Lower lobe of right lung (tissue), 2 donors: Measurements from ENCODE around the gene NRXN2. TPM values are rescaled to one million over a fixed set of nuclear protein-coding genes. Genes with fewer than 3 reads are reported as not detected.

Source experiments
- ATAC-seq, 2 donors: fragments of 200-7000 bp; cut with Tn5 transposase; one replicate each; pipeline ENCODE4 v1.9.1; 2020 to 2022; ENCODE audit warnings: mild to moderate bottlenecking in 2 of 2, moderate library complexity in 2 of 2
- DNase-seq: peaks from one replicate; pipeline ENCODE4 v3.0.0-alpha.2; 2020
- H3K27ac ChIP-seq: fragments of 200-600 bp; one replicate; pipeline ENCODE4 v1.8.0; 2022
- H3K27me3 ChIP-seq: fragments of 200-600 bp; one replicate; pipeline ENCODE4 v1.8.0; 2022; ENCODE audit warnings: low read depth
- H3K36me3 ChIP-seq: fragments of 200-600 bp; one replicate; pipeline ENCODE4 v1.8.0; 2022; ENCODE audit warnings: mild to moderate bottlenecking
- H3K4me1 ChIP-seq: fragments of 200-600 bp; one replicate; pipeline ENCODE4 v1.8.0; 2022
- H3K4me3 ChIP-seq: fragments of 200-600 bp; one replicate; pipeline ENCODE4 v1.8.0; 2022; ENCODE audit warnings: mild to moderate bottlenecking
- H3K9me3 ChIP-seq: fragments of 200-600 bp; one replicate; pipeline ENCODE4 v1.8.0; 2022
- intact Hi-C: fragments of 100-400 bp; cut with DNase I; formaldehyde crosslinking; loops from one replicate; pipeline ENCODE4 v1.11.0; 2022
- total RNA-seq: library from RNA; stranded (reverse); fragmentation: NEBNext Ultra II Directional; extraction: Animal tissue kit (Norgen Biotek cat#: 25700); gene quantifications from one replicate; pipeline ENCODE4 v1.2.1, GENCODE V29; 2021
- TF ChIP-seq, protein P1 (sequence below): fragments of 200-600 bp; IDR thresholded peaks from one replicate; pipeline ENCODE4 v1.8.0; 2022; ENCODE audit warnings: antibody characterized with exemption, mild to moderate bottlenecking
- donor health status: DM: no; HTN: yes; CAD: no; lungs with severe emphysema.

NRXN2 gene
- total RNA-seq, 1 donor from 2014 or later, result 1.7 TPM

DNA sequence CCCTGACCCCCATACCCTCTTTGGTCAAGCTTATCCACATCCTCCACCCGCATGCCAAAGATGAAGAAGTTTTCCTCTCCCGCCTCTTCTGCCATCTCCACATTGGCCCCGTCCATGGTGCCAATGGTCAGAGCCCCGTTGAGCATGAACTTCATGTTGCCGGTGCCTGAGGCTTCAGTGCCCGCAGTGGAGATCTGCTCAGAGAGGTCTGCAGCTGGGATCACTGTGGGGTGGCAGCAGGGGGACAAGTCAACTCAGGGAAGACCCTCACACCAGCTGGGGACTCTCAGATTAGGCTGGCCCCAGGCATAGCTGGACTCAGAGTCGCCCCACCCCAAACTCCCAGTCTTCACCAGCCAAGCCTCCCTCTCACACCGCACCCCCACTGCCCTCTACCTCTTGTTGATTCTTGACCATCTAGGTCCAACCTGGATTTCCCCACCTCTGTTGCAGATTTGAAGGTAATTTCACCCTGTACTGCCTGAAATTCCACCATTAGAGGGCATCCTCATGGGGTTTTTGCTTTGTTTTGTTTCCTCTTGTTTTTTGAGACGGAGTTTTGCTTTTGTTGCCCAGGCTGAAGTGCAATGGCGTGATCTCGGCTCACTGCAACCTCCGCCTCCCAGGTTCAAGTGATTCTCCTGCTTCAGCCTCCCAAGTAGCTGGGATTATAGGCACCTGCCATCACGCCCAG is 27.5 kb upstream of the NRXN2 start:
- no peaks in the 10 kb centered on the region for H3K9me3 ChIP-seq
- ATAC-seq, result no peak
- DNase-seq, result no peak
- H3K27ac ChIP-seq, result no peak overlapping the region
- no peak overlapping the region for H3K4me3 ChIP-seq
- H3K27me3 ChIP-seq, result no peaks in the 10 kb centered on the region
- intact Hi-C loops, result no loop called here
- TF ChIP-seq, protein P1, sequence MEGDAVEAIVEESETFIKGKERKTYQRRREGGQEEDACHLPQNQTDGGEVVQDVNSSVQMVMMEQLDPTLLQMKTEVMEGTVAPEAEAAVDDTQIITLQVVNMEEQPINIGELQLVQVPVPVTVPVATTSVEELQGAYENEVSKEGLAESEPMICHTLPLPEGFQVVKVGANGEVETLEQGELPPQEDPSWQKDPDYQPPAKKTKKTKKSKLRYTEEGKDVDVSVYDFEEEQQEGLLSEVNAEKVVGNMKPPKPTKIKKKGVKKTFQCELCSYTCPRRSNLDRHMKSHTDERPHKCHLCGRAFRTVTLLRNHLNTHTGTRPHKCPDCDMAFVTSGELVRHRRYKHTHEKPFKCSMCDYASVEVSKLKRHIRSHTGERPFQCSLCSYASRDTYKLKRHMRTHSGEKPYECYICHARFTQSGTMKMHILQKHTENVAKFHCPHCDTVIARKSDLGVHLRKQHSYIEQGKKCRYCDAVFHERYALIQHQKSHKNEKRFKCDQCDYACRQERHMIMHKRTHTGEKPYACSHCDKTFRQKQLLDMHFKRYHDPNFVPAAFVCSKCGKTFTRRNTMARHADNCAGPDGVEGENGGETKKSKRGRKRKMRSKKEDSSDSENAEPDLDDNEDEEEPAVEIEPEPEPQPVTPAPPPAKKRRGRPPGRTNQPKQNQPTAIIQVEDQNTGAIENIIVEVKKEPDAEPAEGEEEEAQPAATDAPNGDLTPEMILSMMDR, result no peak
- no peaks in the 10 kb centered on the region for H3K36me3 ChIP-seq
- peaks cover 5% of the 10 kb centered on the region for H3K4me1 ChIP-seq

DNA sequence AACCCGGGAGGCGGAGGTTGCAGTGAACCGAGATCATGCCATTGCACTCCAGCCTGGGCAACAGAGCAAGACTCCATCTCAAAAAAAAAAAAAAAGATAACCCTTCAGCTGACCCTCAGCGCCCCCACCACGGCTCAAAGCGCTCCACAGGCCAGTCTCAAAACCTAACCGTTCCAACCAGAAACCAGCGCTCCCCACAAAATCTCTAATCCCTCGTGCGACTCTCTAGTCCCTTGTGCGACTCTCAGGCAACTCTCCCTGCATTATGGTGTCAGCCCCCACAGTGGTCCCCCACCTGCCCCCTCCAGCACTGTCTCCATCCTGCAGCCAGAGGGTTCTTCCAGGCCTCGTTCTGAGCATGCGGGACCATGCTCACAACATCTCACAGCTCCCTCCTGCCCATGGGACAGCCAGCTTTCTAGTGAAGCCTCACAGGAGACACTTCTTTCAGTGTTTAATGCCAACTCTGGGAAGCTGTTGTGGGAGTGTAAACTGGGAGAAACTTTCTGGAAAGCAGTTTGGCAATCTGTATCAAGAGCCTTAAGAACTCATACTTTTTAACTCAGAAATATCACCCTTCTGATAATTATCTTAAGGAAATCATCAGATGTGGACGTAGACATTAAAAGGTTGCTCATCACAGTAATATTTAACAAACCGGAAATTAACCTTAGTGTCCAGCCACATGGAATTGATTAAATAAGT is 25.1 kb upstream of the NRXN2 start:
- H3K27ac ChIP-seq, result no peak overlapping the region
- ATAC-seq (no peak), DNase-seq (no peak)
- TF ChIP-seq, protein P1, result no peak
- H3K27me3 ChIP-seq, result peaks cover 6% of the 10 kb centered on the region
- intact Hi-C loops, result no loop called here
- H3K36me3 ChIP-seq, result no peaks in the 10 kb centered on the region
- no peaks in the 10 kb centered on the region for H3K9me3 ChIP-seq
- H3K4me3 ChIP-seq, result no peak overlapping the region
- peaks cover 23% of the 10 kb centered on the region for H3K4me1 ChIP-seq

DNA sequence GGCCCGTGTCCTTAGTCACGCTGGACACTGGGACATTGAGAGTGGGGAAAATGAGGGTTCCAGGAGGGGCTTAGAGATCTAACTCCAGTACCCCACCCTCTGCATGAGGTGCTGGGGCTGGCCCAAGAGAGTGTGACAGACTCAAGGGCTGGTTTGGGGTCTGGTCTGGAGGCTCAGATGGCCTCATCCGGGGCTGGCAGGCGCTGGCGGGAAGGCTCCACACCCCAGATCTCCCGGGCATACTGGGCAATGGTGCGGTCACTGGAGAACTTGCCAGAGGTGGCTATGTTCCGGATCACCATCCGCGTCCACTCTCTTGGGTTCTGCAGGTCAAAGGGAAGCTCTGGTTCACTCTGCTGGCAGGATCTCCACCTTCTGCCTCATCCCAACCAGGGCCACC is 23.5 kb upstream of the NRXN2 start:
- peak overlapping the region; percentile 94 for H3K27ac ChIP-seq
- DNase-seq, result no peak
- intact Hi-C loops, result no loop called here
- no peaks in the 10 kb centered on the region for H3K9me3 ChIP-seq
- H3K27me3 ChIP-seq, result peaks cover 14% of the 10 kb centered on the region
- no peak for ATAC-seq
- TF ChIP-seq, protein P1, result no peak
- H3K4me3 ChIP-seq, result no peak overlapping the region
- H3K36me3 ChIP-seq, result no peaks in the 10 kb centered on the region
- H3K4me1 ChIP-seq, result peaks cover 38% of the 10 kb centered on the region

DNA sequence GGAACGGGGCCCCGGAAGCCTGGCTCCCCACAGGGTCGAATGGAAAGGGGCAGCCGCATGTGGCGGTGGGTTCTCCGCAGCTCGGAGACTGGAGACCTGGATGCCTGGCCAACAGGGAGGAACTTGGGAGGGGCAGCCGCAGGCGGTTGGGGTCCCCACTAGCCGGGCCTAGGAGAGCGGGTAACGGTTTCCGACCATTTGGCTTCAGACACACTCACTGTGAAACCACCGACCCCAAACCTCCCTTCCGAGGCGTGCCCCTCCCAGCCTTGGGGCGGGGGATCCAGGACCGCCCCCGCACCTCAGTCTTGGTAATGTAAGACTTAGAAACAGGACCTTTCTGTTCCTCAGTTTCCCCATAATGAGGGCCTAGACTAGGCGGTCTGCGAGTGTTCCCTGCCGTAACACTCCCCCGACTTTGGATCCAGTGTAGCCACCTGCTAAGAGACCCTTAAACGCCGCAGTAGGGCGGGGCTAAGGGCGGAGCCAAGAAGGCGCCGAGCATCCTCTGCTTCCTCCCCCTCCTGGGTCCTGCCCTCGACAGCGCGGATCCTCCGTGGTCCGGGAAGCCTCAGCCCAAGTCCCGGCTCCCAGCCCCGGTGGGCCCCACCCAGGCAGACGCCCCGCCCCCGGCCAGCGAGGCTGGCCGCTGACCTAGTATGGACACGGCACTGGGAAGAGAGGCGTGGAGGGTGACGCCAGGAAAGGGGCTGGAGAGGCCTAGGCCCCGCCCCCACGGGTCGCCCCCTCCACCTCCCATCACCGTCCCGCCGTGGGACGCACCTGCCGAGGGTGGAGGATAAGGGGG is 22.7 kb upstream of the NRXN2 start:
- Histone ChIP-seq H3K4me1 (peaks cover 40% of the 10 kb centered on the region), H3K27ac (peak overlapping the region; percentile 94), H3K4me3 (peak overlapping the region; percentile 76), H3K27me3 (peaks cover 14% of the 10 kb centered on the region), H3K9me3 (no peaks in the 10 kb centered on the region), H3K36me3 (no peaks in the 10 kb centered on the region)
- TF ChIP-seq, protein P1, result no peak
- ATAC-seq, result peak; percentile 59 to 63
- intact Hi-C loops, result no loop called here
- DNase-seq, result peak; percentile 90

DNA sequence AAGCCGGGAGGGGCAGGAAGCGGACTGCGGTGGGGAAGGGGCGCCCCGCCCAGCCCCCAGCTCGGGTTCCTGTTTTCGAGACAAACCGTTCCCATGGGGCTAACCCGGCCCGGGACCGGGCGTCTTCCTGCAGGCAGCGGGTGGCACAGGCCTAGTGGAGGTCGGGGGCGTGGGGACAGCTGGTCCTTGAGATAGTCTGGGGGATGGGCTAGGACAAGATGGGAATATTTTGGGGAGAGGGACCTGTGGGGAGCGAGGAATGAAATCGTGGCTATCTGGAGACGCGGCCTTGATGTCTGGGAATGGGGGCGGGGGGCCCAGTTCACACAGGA is 22.2 kb upstream of the NRXN2 start:
- Histone ChIP-seq H3K27me3 (peaks cover 14% of the 10 kb centered on the region), H3K27ac (peak overlapping the region; percentile 94), H3K36me3 (no peaks in the 10 kb centered on the region), H3K4me1 (peaks cover 40% of the 10 kb centered on the region), H3K9me3 (no peaks in the 10 kb centered on the region), H3K4me3 (peak overlapping the region; percentile 76)
- peak; percentile 93 for DNase-seq
- intact Hi-C loops, result no loop called here
- ATAC-seq, result peak; percentile 38 to 47
- TF ChIP-seq, protein P1, result no peak
